Peyer's patch (tissue), 4 donors: Measurements from ENCODE around the gene ATG16L2.

ENCODE experiments used
- POLR2A ChIP-seq, 2 donors: fragments of 450-650 bp; IDR thresholded peaks; one replicate each; pipeline ENCODE4 v1.5.1; 2017; ENCODE audit warnings: antibody characterized with exemption in 2 of 2, mild to moderate bottlenecking in 2 of 2, moderate library complexity in 2 of 2
- TF ChIP-seq, protein P1 (sequence below), 6 experiments: fragments of 450-650 bp in 4 of 6; fragments of 200-600 bp in 2 of 6; sonication (generic) in 1 of 6; IDR thresholded peaks; one replicate each; pipeline ENCODE4 v1.5.1; 2017 to 2019; ENCODE audit warnings: antibody characterized with exemption in 6 of 6, mild to moderate bottlenecking in 3 of 6, moderate library complexity in 1 of 6

DNA sequence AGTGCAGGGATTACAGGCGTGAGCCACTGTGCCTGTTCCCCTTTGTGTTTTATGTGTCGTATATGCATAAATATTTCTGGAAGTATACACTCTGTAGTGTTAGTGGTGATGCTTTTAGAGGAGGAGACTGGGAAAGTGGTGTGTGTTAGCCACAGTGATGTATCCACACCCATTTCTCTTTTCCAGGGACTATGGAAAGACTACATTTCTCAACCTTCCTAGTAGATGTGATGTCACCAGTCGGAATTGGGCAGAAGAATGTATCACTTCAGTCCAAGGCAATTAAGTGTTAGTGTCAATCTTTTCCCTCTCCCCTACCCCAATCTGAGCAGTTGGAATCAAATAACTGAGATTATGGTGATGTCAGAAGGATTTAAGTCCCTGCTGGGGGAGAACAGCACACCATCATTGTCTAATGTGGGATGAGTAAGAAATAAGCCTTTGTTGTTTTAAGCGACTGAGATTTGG lies 5.8 kb upstream of the ATG16L2 start:
- TF ChIP-seq, protein P1, sequence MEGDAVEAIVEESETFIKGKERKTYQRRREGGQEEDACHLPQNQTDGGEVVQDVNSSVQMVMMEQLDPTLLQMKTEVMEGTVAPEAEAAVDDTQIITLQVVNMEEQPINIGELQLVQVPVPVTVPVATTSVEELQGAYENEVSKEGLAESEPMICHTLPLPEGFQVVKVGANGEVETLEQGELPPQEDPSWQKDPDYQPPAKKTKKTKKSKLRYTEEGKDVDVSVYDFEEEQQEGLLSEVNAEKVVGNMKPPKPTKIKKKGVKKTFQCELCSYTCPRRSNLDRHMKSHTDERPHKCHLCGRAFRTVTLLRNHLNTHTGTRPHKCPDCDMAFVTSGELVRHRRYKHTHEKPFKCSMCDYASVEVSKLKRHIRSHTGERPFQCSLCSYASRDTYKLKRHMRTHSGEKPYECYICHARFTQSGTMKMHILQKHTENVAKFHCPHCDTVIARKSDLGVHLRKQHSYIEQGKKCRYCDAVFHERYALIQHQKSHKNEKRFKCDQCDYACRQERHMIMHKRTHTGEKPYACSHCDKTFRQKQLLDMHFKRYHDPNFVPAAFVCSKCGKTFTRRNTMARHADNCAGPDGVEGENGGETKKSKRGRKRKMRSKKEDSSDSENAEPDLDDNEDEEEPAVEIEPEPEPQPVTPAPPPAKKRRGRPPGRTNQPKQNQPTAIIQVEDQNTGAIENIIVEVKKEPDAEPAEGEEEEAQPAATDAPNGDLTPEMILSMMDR (IDR thresholded peaks at IDR 0.05), result no peak
- TF ChIP-seq POLR2A (IDR thresholded peaks at IDR 0.05), result no peak
